Left lung (tissue), 10 donors: ENCODE measurements around the gene GPR37L1. TPM values are rescaled to one million over a fixed set of nuclear protein-coding genes. Genes with fewer than 3 reads are reported as not detected.
A peak's percentile ranks its signal among the peaks of the same experiment; 100 is the strongest.

Experiments
- ATAC-seq: fragments of 200-7000 bp; cut with Tn5 transposase; one replicate; pipeline ENCODE4 v1.9.1; 2020; ENCODE audit warnings: moderate library complexity
- DNase-seq, 4 donors: peaks; one replicate each; pipeline ENCODE4 v3.0.0-alpha.2; 2013 to 2020
- H3K27ac ChIP-seq, 2 donors: fragments of 200-600 bp; sonication (generic) in 1 of 2; one replicate each; pipeline versions ENCODE4 v1.5.0 to v1.8.0; 2020 to 2021
- H3K27me3 ChIP-seq, 2 donors: fragments of 200-600 bp; sonication (generic) in 1 of 2; one replicate each; pipeline versions ENCODE4 v1.5.0 to v1.8.0; 2020 to 2021
- H3K36me3 ChIP-seq, 2 donors: fragments of 200-600 bp; sonication (generic) in 1 of 2; one replicate each; pipeline versions ENCODE4 v1.5.0 to v1.8.0; 2020 to 2021
- H3K4me1 ChIP-seq, 2 donors: fragments of 200-600 bp; one replicate each; pipeline ENCODE4 v1.8.0; 2021
- H3K4me3 ChIP-seq, 2 donors: fragments of 200-600 bp; sonication (generic) in 1 of 2; one replicate each; pipeline versions ENCODE4 v1.5.0 to v1.8.0; 2020 to 2021; ENCODE audit warnings: mild to moderate bottlenecking in 1 of 2
- H3K9me3 ChIP-seq, 2 donors: fragments of 200-600 bp; sonication (generic) in 1 of 2; one replicate each; pipeline versions ENCODE4 v1.5.0 to v1.8.0; 2020 to 2021
- CTCF ChIP-seq, 2 donors: fragments of 200-600 bp; sonication (generic) in 1 of 2; IDR thresholded peaks; one replicate each; pipeline versions ENCODE4 v1.5.0 to v1.8.0; 2021; ENCODE audit warnings: antibody characterized with exemption in 2 of 2
- intact Hi-C, 2 donors: fragments of 100-400 bp; cut with DNase I; formaldehyde crosslinking; loops; one replicate each; pipeline versions ENCODE4 v1.11.2 to v1.14.2; 2022
- polyA plus RNA-seq, 6 donors: library from polyadenylated mRNA; unstranded; fragments of 120-200 nt; gene quantifications; one replicate each; pipeline ENCODE4 v1.2.1, GENCODE V29; 2013; ENCODE audit not compliant: insufficient read length in 6 of 6
- total RNA-seq, 2 donors: library from RNA; stranded (reverse); fragmentation: NEBNext Ultra II Directional; extraction: Animal tissue kit (Norgen Biotek cat#: 25700); gene quantifications; one replicate each; pipeline ENCODE4 v1.2.1, GENCODE V29; 2021
- donor health status: DM: no; HTN: yes; CAD: no.
- donor health status: DM: no; HTN: no; CAD: no.

Gene GPR37L1
- total and polyA plus RNA-seq, 8 donors: 0.05 to 0.20 (median 0.10) TPM

- DNase-seq (no peak), ATAC-seq (no peak)
- no peak for TF ChIP-seq CTCF (IDR thresholded peaks at IDR 0.05)
- Histone ChIP-seq H3K27me3 (no peaks in the 10 kb centered on the region), H3K27ac (no peak overlapping the region), H3K4me3 (no peak overlapping the region), H3K9me3 (no peaks in the 10 kb centered on the region), H3K36me3 (no peaks in the 10 kb centered on the region), H3K4me1 (peaks cover 0 to 5% of the 10 kb centered on the region in 2 donors)
- intact Hi-C loops: loop anchor here (5.0 to 10.0 kb wide), 2 partner anchors 111 to 114 kb away; no protein-coding TSS in a partner anchor
These were observed 6.4 kb upstream of the GPR37L1 start for GRCh38 chr1:202116287-202116686.

- Histone ChIP-seq H3K27ac (no peak overlapping the region), H3K9me3 (no peaks in the 10 kb centered on the region), H3K36me3 (no peaks in the 10 kb centered on the region), H3K27me3 (peaks cover 0 to 4% of the 10 kb centered on the region in 2 donors), H3K4me3 (no peak overlapping the region), H3K4me1 (peaks cover 0 to 4% of the 10 kb centered on the region in 2 donors)
- ATAC-seq: no peak
- intact Hi-C loops: loop anchor here (5.0 to 10.0 kb wide), 2 partner anchors 113 to 116 kb away; no protein-coding TSS in a partner anchor
- DNase-seq: peak in 1 of 4 donors; percentile 36
- TF ChIP-seq CTCF (IDR thresholded peaks at IDR 0.05): no peak
These were observed 4.8 kb upstream of the GPR37L1 start for GRCh38 chr1:202117898-202118371.

GRCh38 chr1:202121006-202121405 lies 1.7 kb upstream of the GPR37L1 start:
- no peaks in the 10 kb centered on the region for H3K36me3 ChIP-seq
- TF ChIP-seq CTCF (IDR thresholded peaks at IDR 0.05): no peak
- ATAC-seq (no peak), DNase-seq (no peak)
- H3K9me3 ChIP-seq: no peaks in the 10 kb centered on the region
- intact Hi-C loops: no loop called here
- H3K27me3 ChIP-seq: peaks cover 0 to 4% of the 10 kb centered on the region in 2 donors
- H3K4me1 ChIP-seq: no peaks in the 10 kb centered on the region
- no peak overlapping the region for H3K27ac ChIP-seq
- no peak overlapping the region for H3K4me3 ChIP-seq

- intact Hi-C loops: no loop called here
These were observed 658 bp downstream of the GPR37L1 start for GRCh38 chr1:202123336-202123813.

GRCh38 chr1:202124142-202124541 lies 1.4 kb downstream of the GPR37L1 start:
- Histone ChIP-seq H3K9me3 (no peaks in the 10 kb centered on the region), H3K4me3 (no peak overlapping the region), H3K4me1 (no peaks in the 10 kb centered on the region), H3K36me3 (no peaks in the 10 kb centered on the region), H3K27ac (no peak overlapping the region), H3K27me3 (peaks cover 0 to 4% of the 10 kb centered on the region in 2 donors)
- ATAC-seq (no peak), DNase-seq (no peak)
- intact Hi-C loops: no loop called here
- TF ChIP-seq CTCF (IDR thresholded peaks at IDR 0.05): no peak

More at GRCh38 chr1:202123336-202123813, 658 bp downstream of the GPR37L1 start:
- no peaks in the 10 kb centered on the region for H3K9me3 ChIP-seq
- H3K27ac ChIP-seq: no peak overlapping the region
- ATAC-seq (no peak), DNase-seq (peak in 1 of 4 donors; percentile 28)
- peaks cover 0 to 4% of the 10 kb centered on the region in 2 donors for H3K27me3 ChIP-seq
- TF ChIP-seq CTCF (IDR thresholded peaks at IDR 0.05): no peak
- no peak overlapping the region for H3K4me3 ChIP-seq
- no peaks in the 10 kb centered on the region for H3K4me1 ChIP-seq
- H3K36me3 ChIP-seq: no peaks in the 10 kb centered on the region
